Sigmoid colon (tissue), 4 donors: ENCODE results near the gene SLC16A5.

Experiments used
- CTCF ChIP-seq, 4 experiments: fragments of 450-650 bp in 3 of 4; fragments of 200-600 bp in 1 of 4; IDR thresholded peaks; one replicate each; pipeline ENCODE4 v1.5.1; 2016 to 2019; ENCODE audit warnings: antibody characterized with exemption in 4 of 4, mild to moderate bottlenecking in 3 of 4, moderate library complexity in 2 of 4
- EP300 ChIP-seq, 4 donors: sonication (generic); formaldehyde crosslinking; IDR thresholded peaks; one replicate each; pipeline ENCODE4 v1.6.1; 2017; ENCODE audit warnings: antibody characterized with exemption in 4 of 4
- POLR2A ChIP-seq, 2 donors: fragments of 450-650 bp; IDR thresholded peaks; one replicate each; pipeline ENCODE4 v1.6.1; 2016; ENCODE audit warnings: antibody characterized with exemption in 2 of 2, mild to moderate bottlenecking in 2 of 2, moderate library complexity in 2 of 2
- POLR2AphosphoS5 ChIP-seq, 4 donors: sonication (generic); formaldehyde crosslinking; IDR thresholded peaks; one replicate each; pipeline ENCODE4 v1.6.1; 2017; ENCODE audit warnings: antibody characterized with exemption in 4 of 4

GRCh38 chr17:75084039-75084660 is 3.6 kb upstream of the SLC16A5 start:
- TF ChIP-seq CTCF (IDR thresholded peaks at IDR 0.05) = no peak
- TF ChIP-seq POLR2AphosphoS5 (IDR thresholded peaks at IDR 0.05) = no peak
- TF ChIP-seq POLR2A (IDR thresholded peaks at IDR 0.05) = no peak
- TF ChIP-seq EP300 (IDR thresholded peaks at IDR 0.05) = no peak
